Stimulated activated CD4-positive, alpha-beta T cell treated with anti-CD3 and anti-CD28 coated beads, TNF-alpha, amount 100 ng/mL, for 4 hours (primary cell): ENCODE measurements around the gene ZNF205.
"Not testable (repeated sequence)": the region's sequence is repeated elsewhere in the genome, so short reads cannot be mapped to it uniquely, and the experiment has no call there.

ENCODE experiments used
- DNase-seq, 3 experiments: peaks; one replicate each; pipeline ENCODE4 v3.0.0-alpha.2; 2020; ENCODE audit warnings: low read depth in 3 of 3

The ZNF205 gene

GRCh38 chr16:3112058-3112880 lies at the start of gene ZNF205:
Gene ZNF205 (plus strand): TSS chr16:3112586. CDS start chr16:3113431, 845 bp downstream.
- no peak for DNase-seq

DNA sequence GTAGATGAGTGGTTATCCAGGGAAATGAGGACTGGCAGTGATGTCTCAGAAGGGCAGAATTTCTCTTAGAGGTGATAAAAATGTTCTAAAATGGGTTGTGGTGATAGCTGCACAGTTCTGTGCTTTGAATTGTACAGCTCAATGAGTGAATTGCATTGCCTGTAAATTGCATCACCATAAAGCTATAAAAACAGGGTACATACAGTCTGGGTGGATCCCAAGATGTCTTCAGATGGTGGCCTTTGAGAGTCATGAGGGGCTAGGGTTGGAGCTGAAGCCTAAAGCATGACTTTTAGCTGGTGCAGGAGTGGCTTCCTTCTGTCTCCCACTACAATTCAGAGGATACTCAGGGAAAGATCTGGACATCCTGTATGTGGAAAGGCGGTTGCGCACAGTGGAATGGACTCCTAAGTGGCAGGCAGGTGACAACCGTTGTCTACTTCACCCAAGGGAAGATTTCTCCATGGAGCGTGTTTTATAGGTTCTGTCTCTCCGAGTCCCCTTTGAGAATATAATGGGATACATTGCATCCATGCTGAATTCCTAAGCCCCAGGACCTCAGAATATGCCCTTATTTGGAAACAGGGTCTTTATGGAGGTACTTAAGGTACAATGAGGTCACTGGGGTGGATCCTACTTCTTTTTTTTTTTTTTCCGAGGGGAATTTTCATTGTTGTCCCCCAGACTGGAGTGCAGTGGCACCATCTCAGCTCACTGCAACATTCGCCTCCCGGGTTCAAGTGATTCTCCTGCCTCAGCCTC lies 48.6 kb upstream of the ZNF205 start:
- DNase-seq = no peak

DNA sequence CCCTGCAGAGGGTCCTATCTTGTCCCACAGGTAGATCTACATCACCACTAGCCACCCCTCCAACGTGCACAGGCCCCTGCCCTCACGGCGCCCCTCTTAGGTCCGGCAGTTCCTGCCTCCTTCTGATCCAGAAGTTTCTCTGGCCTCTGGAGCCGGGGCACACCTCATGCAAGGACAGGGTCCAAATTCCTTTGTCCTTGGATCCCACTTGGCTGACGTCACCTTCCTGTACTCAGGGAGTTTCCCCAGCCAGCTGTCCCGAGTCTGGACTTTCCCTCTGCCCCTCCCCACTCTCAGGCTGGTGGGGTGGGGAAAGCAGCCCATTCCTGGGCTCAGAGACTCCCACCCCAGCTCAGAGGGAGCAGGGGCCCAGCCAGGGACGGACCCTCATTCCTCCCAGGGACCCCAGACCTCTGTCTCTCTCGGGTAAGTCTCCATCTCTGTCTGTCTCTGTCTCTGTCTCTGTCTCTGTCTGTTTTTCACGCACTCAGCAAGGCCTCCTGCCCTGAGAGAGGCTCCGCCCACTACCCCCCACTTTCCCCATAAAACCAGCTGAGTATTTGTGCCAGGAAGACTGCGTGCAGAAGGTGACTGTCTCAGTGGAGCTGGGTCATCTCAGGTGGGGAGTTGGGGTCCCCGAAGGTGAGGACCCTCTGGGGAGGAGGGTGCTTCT lies 47.2 kb upstream of the ZNF205 start, which contains the start of gene IL32:
IL32 (plus strand) TSS at position 572 of the 673 bp plus-strand sequence. CDS start 172 bp downstream, outside the sequence.
- peak in 2 of 3 experiments; percentile 54 to 66 for DNase-seq

GRCh38 chr16:3065742-3066439 lies 46.5 kb upstream of the ZNF205 start:
- no peak for DNase-seq

- DNase-seq = no peak
These were observed 46.0 kb upstream of the ZNF205 start for GRCh38 chr16:3066440-3066748.

- DNase-seq = no peak
These were observed 43.9 kb upstream of the ZNF205 start for GRCh38 chr16:3068487-3068886.

DNA sequence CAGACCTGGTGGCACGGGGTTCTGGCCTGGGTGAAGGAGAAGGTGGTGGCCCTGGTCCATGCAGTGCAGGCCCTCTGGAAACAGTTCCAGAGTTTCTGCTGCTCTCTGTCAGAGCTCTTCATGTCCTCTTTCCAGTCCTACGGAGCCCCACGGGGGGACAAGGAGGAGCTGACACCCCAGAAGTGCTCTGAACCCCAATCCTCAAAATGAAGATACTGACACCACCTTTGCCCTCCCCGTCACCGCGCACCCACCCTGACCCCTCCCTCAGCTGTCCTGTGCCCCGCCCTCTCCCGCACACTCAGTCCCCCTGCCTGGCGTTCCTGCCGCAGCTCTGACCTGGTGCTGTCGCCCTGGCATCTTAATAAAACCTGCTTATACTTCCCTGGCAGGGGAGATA lies 43.2 kb upstream of the ZNF205 start:
- not testable (repeated sequence) for DNase-seq

DNA sequence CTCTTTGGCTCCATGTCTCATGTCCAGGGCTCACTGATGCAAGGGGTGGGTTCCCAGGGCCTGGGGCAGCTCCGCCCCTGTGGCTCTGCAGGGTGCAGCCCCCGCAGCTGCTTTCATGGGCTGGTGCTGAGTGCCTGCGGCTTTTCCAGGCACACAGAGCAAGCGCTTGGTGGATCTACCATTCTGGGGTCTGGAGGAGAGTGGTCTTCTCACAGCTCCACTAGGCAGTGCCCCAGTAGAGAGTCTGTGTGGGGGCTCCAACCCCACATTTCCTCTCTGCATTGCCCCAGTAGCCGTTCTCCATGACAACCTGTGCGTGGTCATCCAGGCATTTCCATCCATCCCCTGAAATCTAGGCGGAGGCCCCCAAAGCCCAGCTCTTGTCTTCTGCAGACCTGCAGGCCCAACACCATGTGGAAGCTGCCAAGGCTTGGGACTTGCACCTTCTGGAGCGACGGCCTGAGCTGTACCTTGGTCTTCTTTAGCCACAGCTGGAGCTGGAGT lies 41.7 kb upstream of the ZNF205 start:
- DNase-seq = no peak

DNA sequence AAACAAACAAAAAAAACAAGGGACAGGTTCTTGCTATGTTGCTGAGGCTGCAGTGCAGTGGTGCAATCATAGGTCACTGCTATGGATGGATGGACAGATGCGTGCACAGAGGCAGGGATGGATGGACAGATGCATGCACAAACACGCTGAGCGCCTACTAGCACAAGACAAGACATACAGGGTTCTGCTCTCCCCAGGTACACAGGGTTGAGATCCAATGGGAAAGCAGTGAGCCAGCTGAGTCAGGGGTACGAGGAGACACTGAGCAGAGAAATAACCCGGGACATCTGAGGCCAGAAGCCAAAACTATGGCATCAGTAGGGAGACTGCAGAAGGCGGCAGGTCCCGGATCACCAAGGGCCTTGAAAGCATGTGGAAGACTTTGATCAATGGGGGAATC lies 40.7 kb upstream of the ZNF205 start:
- DNase-seq = no peak

- not testable (repeated sequence) for DNase-seq
These were observed 40.2 kb upstream of the ZNF205 start for GRCh38 chr16:3072148-3072547.

DNA sequence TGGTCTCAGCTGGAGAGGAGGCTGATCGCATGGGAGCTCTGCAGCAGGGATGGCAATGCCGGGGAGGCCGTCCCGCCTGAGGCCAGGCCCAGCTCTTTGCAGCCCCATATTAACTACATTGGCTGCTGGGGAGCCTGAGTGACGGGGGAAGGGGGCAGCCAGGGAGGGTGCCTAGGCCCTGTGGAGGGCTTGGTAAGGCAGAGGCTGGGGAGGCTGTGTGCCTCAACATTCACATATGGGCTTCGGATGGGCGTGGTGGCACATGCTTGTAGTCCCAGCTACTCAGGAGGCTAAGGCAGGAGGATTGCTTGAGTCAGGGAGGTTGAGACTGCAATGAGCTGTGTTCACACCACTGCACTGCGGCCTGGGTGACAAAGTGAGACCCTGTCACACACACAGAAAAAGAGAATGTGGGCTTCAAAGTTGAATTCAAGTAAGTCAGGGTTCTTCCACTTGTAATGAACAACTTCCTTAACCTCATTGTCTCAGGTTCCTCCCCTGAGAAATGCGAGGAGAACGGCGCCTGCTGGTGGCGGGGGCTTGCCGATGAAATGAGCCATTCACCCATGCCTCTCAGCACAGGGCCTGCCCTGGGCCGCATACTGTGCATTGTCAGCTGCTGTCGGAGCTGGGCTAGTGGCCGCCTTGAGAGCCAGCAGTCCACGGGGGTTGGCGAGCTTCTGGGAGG lies 39.7 kb upstream of the ZNF205 start:
- DNase-seq = not testable (repeated sequence)

DNA sequence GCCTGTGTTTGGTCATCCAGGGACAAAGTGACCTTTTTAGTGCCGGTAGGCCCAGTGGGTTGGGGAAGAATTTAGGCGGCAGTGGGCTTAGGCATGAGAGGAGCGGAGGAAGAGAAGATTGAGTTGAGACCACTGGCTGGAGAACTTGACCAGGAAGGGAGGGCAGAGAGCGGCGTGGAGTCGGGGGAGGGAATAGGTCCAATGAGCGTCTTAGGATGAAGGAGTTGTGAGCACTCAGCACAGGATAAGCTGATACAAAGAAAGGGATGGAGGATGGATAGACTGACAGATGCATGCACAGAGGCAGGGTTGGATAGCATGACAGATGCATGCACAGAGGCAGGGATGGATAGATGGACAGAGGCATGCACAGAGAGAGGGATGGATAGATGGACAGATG lies 38.9 kb upstream of the ZNF205 start:
- no peak for DNase-seq

- peak in 1 of 3 experiments; percentile 67 for DNase-seq
These were observed 37.4 kb upstream of the ZNF205 start for GRCh38 chr16:3074860-3075522.

- no peak for DNase-seq
These were observed 36.9 kb upstream of the ZNF205 start for GRCh38 chr16:3075523-3075915.

DNA sequence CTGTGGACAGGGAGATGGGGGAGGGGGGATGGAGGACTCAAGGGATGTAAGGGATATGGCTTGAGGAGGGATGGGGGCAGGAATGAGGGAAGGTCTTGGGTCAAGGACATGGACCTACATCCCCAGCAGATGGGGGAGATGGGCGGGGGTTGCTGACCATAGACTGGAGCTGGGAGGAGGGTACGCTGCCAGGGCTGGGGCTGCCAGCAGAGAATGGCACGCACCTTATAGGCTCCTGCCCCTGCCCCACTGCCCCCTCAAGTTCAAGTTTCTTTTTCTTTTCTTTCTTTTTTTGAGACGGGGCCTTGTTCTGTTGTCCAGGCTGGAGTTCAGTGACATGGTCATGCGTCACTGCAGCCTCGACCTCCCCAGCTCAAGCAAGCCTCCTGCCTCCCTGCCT lies 36.4 kb upstream of the ZNF205 start:
- not testable (repeated sequence) for DNase-seq

- no peak for DNase-seq
These were observed 35.8 kb upstream of the ZNF205 start for GRCh38 chr16:3076577-3076976.

DNA sequence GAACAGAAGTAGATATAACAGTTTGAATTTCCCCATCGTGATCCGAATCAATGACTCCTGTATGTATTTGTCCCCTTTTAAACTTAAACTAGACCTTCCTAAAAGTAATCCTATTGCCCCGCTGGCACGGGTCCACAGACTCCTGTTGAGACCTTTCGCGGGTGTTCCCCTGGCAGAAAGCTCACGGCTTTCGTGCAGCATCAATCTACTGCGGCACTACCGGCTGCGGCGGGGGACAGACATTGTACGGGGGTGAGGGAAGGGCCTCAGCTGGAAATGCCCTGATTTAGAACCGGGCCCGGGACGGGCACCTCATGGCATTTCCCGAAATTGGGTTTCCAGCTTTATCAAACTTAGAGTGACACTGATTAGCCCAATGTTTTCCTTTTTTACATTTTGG lies 32.4 kb upstream of the ZNF205 start:
- no peak for DNase-seq

- not testable (repeated sequence) for DNase-seq
These were observed 30.4 kb upstream of the ZNF205 start for GRCh38 chr16:3081957-3082356.

- not testable (repeated sequence) for DNase-seq
These were observed 29.0 kb upstream of the ZNF205 start for GRCh38 chr16:3083408-3083807.

- DNase-seq = no peak
These were observed 27.9 kb upstream of the ZNF205 start for GRCh38 chr16:3084491-3084890.
